ENCODE measurements around the gene SLC9A1. TPM values are rescaled to one million over a fixed set of nuclear protein-coding genes. Genes with fewer than 3 reads are reported as not detected.
A peak's percentile ranks its signal among the peaks of the same experiment; 100 is the strongest.

Gene SLC9A1
- total RNA-seq, 2 experiments from 2014 or later: 14.2 to 19.0 TPM

- ATAC-seq (ENCODE audit: poor library complexity): no peak
- Mint-ChIP-seq H3K4me3 (peak overlapping the region; percentile 89), H3K9me3 (no peaks in the 10 kb centered on the region), H3K4me1 (ENCODE audit: low read depth) (peaks cover 54% of the 10 kb centered on the region), H3K27me3 (no peaks in the 10 kb centered on the region), H3K36me3 (ENCODE audit: low read depth) (peaks cover 4% of the 10 kb centered on the region), H3K27ac (peak overlapping the region; percentile 98)
- ChIA-PET CTCF (interaction anchor here (0.6 to 2.2 kb wide), 29 partner anchors 9 to 1582 kb away, joined by 3 to 14 read pairs (median 4); partner anchors contain the start of genes HMGN2, SFN, WDTC1 and YTHDF2), POLR2A (interaction anchor here (0.6 to 9.8 kb wide), 13 partner anchors 9 to 334 kb away, joined by 3 to 179 read pairs (median 5); partner anchors contain the start of genes TRNP1 and WDTC1)
- Histone ChIP-seq H3K4me1 (ENCODE audit: insufficient read depth, low read length) (peaks cover 54% of the 10 kb centered on the region), H3K27ac (ENCODE audit: low read depth in 1 of 2, low read length in 2 of 2) (peak overlapping the region; percentile 22 to 84), H3K27me3 (ENCODE audit: control insufficient read depth in 1 of 2, insufficient read depth in 2 of 2, low read length in 2 of 2) (no peaks in the 10 kb centered on the region), H3K36me3 (ENCODE audit: insufficient read depth, low read length) (peaks cover 3% of the 10 kb centered on the region), H3K4me3 (ENCODE audit: low read length) (peak overlapping the region; percentile 93), H3K9me3 (ENCODE audit: control insufficient read depth in 1 of 2, insufficient read depth in 1 of 2, low read length in 2 of 2) (no peaks in the 10 kb centered on the region)
- no peak for DNase-seq
- intact Hi-C loops (cut with DNase I, micrococcal nuclease): loop anchor here (1.0 to 2.0 kb wide), 3 partner anchors 17 to 168 kb away; partner anchors contain the start of gene TMEM222 (in 1 of the 2)
- TF ChIP-seq, protein P1, sequence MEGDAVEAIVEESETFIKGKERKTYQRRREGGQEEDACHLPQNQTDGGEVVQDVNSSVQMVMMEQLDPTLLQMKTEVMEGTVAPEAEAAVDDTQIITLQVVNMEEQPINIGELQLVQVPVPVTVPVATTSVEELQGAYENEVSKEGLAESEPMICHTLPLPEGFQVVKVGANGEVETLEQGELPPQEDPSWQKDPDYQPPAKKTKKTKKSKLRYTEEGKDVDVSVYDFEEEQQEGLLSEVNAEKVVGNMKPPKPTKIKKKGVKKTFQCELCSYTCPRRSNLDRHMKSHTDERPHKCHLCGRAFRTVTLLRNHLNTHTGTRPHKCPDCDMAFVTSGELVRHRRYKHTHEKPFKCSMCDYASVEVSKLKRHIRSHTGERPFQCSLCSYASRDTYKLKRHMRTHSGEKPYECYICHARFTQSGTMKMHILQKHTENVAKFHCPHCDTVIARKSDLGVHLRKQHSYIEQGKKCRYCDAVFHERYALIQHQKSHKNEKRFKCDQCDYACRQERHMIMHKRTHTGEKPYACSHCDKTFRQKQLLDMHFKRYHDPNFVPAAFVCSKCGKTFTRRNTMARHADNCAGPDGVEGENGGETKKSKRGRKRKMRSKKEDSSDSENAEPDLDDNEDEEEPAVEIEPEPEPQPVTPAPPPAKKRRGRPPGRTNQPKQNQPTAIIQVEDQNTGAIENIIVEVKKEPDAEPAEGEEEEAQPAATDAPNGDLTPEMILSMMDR (IDR thresholded peaks at IDR 0.05): no peak
Measured at GRCh38 chr1:27154469-27154990, 395 bp downstream of the SLC9A1 start.

- intact Hi-C loops (cut with DNase I, micrococcal nuclease): loop anchor here (1.0 to 2.0 kb wide), 4 partner anchors 17 to 169 kb away; partner anchors contain the start of gene TMEM222 (in 1 of the 2)
- no peak for ATAC-seq (ENCODE audit: poor library complexity)
- peak overlapping the region; percentile 89 for H3K4me3 Mint-ChIP-seq
- DNase-seq: peak in 1 of 14 experiments; percentile 36
- peak overlapping the region in 1 of 2 donors; percentile 22 for H3K27ac ChIP-seq (ENCODE audit: low read depth in 1 of 2, low read length in 2 of 2)
- no peaks in the 10 kb centered on the region for H3K27me3 Mint-ChIP-seq
- no peaks in the 10 kb centered on the region for H3K9me3 ChIP-seq (ENCODE audit: control insufficient read depth in 1 of 2, insufficient read depth in 1 of 2, low read length in 2 of 2)
- ChIA-PET CTCF (interaction anchor here (1.1 to 2.2 kb wide), 5 partner anchors 42 to 147 kb away, joined by 3 to 12 read pairs (median 4); partner anchors contain the start of gene WDTC1), POLR2A (interaction anchor here (0.9 to 9.8 kb wide), 5 partner anchors 8 to 333 kb away, joined by 3 to 179 read pairs (median 6); no protein-coding TSS in a partner anchor)
- H3K27ac Mint-ChIP-seq: peak overlapping the region; percentile 98
- no peaks in the 10 kb centered on the region for H3K9me3 Mint-ChIP-seq
- H3K36me3 Mint-ChIP-seq (ENCODE audit: low read depth): peaks cover 4% of the 10 kb centered on the region
- no peaks in the 10 kb centered on the region for H3K27me3 ChIP-seq (ENCODE audit: control insufficient read depth in 1 of 2, insufficient read depth in 2 of 2, low read length in 2 of 2)
- H3K4me1 Mint-ChIP-seq (ENCODE audit: low read depth): peaks cover 60% of the 10 kb centered on the region
- H3K4me3 ChIP-seq (ENCODE audit: low read length): peak overlapping the region; percentile 93
- H3K4me1 ChIP-seq (ENCODE audit: insufficient read depth, low read length): peaks cover 57% of the 10 kb centered on the region
- H3K36me3 ChIP-seq (ENCODE audit: insufficient read depth, low read length): peaks cover 3% of the 10 kb centered on the region
- TF ChIP-seq, protein P1 (IDR thresholded peaks at IDR 0.05): no peak
Measured at GRCh38 chr1:27153927-27154358, 982 bp downstream of the SLC9A1 start.

DNA sequence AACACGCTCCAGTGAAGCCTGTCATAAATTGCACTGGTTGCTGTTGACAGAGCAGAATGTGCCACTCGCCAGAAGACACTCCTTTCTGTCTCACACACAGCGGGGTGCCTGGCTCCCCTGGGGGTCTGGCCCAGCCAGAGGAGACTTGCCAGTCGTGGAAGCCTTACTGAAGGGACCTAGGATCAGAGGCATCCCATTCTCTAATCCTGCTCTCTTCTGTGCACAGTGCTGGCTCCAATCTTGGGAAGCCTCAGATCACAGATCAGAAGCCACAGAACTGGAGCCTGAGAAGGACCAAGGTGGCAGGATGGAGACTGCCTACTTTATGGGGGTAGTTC, 1.4 kb downstream of the SLC9A1 start:
- Histone ChIP-seq H3K27ac (ENCODE audit: low read depth in 1 of 2, low read length in 2 of 2) (no peak overlapping the region), H3K4me3 (ENCODE audit: low read length) (peak overlapping the region; percentile 93), H3K9me3 (ENCODE audit: control insufficient read depth in 1 of 2, insufficient read depth in 1 of 2, low read length in 2 of 2) (no peaks in the 10 kb centered on the region), H3K4me1 (ENCODE audit: insufficient read depth, low read length) (peaks cover 61% of the 10 kb centered on the region), H3K36me3 (ENCODE audit: insufficient read depth, low read length) (peaks cover 3% of the 10 kb centered on the region), H3K27me3 (ENCODE audit: control insufficient read depth in 1 of 2, insufficient read depth in 2 of 2, low read length in 2 of 2) (no peaks in the 10 kb centered on the region)
- Mint-ChIP-seq H3K27me3 (no peaks in the 10 kb centered on the region), H3K4me1 (ENCODE audit: low read depth) (peaks cover 64% of the 10 kb centered on the region), H3K4me3 (peak overlapping the region; percentile 89), H3K27ac (peak overlapping the region; percentile 98), H3K36me3 (ENCODE audit: low read depth) (peaks cover 4% of the 10 kb centered on the region), H3K9me3 (no peaks in the 10 kb centered on the region)
- TF ChIP-seq, protein P1 (IDR thresholded peaks at IDR 0.05): no peak
- ATAC-seq (ENCODE audit: poor library complexity): no peak
- no peak for DNase-seq
- POLR2A ChIA-PET: interaction anchor here (9.8 kb wide), 1 partner anchor 14 kb away, joined by 179 read pairs; no protein-coding TSS in a partner anchor
- CTCF ChIA-PET: interaction anchor here (2.2 kb wide), 1 partner anchor 42 kb away, joined by 12 read pairs; no protein-coding TSS in a partner anchor
- intact Hi-C loops (cut with DNase I, micrococcal nuclease): loop anchor here in 1 of 2 experiments (2.0 kb wide), 1 partner anchor 41 kb away; no protein-coding TSS in a partner anchor
